CD4-positive, alpha-beta memory T cell (primary cell): Measurements from ENCODE around the gene ADAT2. TPM values are rescaled to one million over a fixed set of nuclear protein-coding genes. Genes with fewer than 3 reads are reported as not detected.
A peak's percentile ranks its signal among the peaks of the same experiment; 100 is the strongest.
"Not testable (repeated sequence)": the region's sequence is repeated elsewhere in the genome, so short reads cannot be mapped to it uniquely, and the experiment has no call there.

Experiments
- CTCF ChIA-PET: fragments of 350-600 bp; sonication (Branson Sonifier 250); formaldehyde crosslinking; loops from one replicate; lab custom pipeline; 2021; ENCODE audit warnings: inconsistent platforms; ENCODE audit not compliant: partially characterized antibody; lab: Charles Lee
- POLR2A ChIA-PET: fragments of 350-600 bp; sonication (Branson Sonifier 250); formaldehyde crosslinking; loops from one replicate; lab custom pipeline; 2021; ENCODE audit not compliant: partially characterized antibody; lab: Charles Lee
- DNase-seq, 5 donors: peaks; one replicate each; pipeline versions ENCODE4 v3.0.0 to v3.0.0-alpha.2; 2020 to 2022; ENCODE audit warnings: mixed read lengths in 1 of 5
- H3K27ac ChIP-seq: one replicate; pipeline ENCODE4 v1.7.0; 2013; ENCODE audit warnings: low read depth, low read length
- H3K27me3 ChIP-seq: 2 replicates; pipeline ENCODE4 v1.7.0; 2013; ENCODE audit warnings: mild to moderate bottlenecking, low read length, moderate library complexity; ENCODE audit not compliant: insufficient read depth
- H3K36me3 ChIP-seq: 2 replicates; pipeline ENCODE4 v1.7.0; 2013; ENCODE audit warnings: mild to moderate bottlenecking, low read length, moderate library complexity; ENCODE audit not compliant: insufficient read depth
- H3K4me1 ChIP-seq: 2 replicates; pipeline ENCODE4 v1.7.0; 2013; ENCODE audit warnings: mild to moderate bottlenecking, low read length, moderate library complexity; ENCODE audit not compliant: insufficient read depth
- H3K4me3 ChIP-seq, 2 donors: one replicate each; pipeline ENCODE4 v1.7.0; 2013; ENCODE audit warnings: low read length in 2 of 2, mild to moderate bottlenecking in 1 of 2
- H3K9me3 ChIP-seq, 2 donors: one replicate each; pipeline ENCODE4 v1.7.0; 2013; ENCODE audit warnings: low read length in 2 of 2, control low read depth in 1 of 2; ENCODE audit not compliant: control insufficient read depth in 1 of 2
- H3K27ac Mint-ChIP-seq, 7 donors: one replicate each; pipeline ENCODE4 v1.8.0; 2020 to 2021; ENCODE audit warnings: mixed read lengths in 7 of 7, mild to moderate bottlenecking in 6 of 7, inconsistent platforms in 3 of 7, moderate library complexity in 3 of 7
- H3K27me3 Mint-ChIP-seq, 2 donors: one replicate each; pipeline ENCODE4 v1.8.0; 2020 to 2021; ENCODE audit warnings: mixed read lengths in 2 of 2
- H3K36me3 Mint-ChIP-seq, 2 donors: one replicate each; pipeline ENCODE4 v1.8.0; 2020 to 2021; ENCODE audit warnings: mixed read lengths in 2 of 2, inconsistent platforms in 1 of 2, mild to moderate bottlenecking in 1 of 2
- H3K4me1 Mint-ChIP-seq, 4 donors: one replicate each; pipeline ENCODE4 v1.8.0; 2020 to 2021; ENCODE audit warnings: mixed read lengths in 4 of 4, mild to moderate bottlenecking in 1 of 4
- H3K4me3 Mint-ChIP-seq, 8 donors: one replicate each; pipeline ENCODE4 v1.8.0; 2020 to 2021; ENCODE audit warnings: mixed read lengths in 8 of 8, mild to moderate bottlenecking in 7 of 8, moderate library complexity in 6 of 8, inconsistent platforms in 3 of 8
- H3K9me3 Mint-ChIP-seq, 8 donors: one replicate each; pipeline ENCODE4 v1.8.0; 2020 to 2021; ENCODE audit warnings: mixed read lengths in 8 of 8, mild to moderate bottlenecking in 5 of 8, inconsistent platforms in 3 of 8, moderate library complexity in 1 of 8
- intact Hi-C: fragments of 100-400 bp; cut with micrococcal nuclease; formaldehyde crosslinking; loops from one replicate; pipeline ENCODE4 v1.15.1; 2023
- polyA plus RNA-seq, 2 donors: library from polyadenylated mRNA; unstranded; fragments of 300-500 nt; fragmentation: Illumina TruSeq; gene quantifications; one replicate each; pipeline ENCODE4 v1.2.3, GENCODE V29; 2021
- total RNA-seq, 2 experiments: library from RNA; stranded (reverse); gene quantifications; one replicate each; pipeline ENCODE4 v1.2.3, GENCODE V29; 2021

Gene ADAT2
- total and polyA plus RNA-seq, 4 experiments from 2014 or later: 0.31 to 11.2 (median 6.0) TPM

DNA sequence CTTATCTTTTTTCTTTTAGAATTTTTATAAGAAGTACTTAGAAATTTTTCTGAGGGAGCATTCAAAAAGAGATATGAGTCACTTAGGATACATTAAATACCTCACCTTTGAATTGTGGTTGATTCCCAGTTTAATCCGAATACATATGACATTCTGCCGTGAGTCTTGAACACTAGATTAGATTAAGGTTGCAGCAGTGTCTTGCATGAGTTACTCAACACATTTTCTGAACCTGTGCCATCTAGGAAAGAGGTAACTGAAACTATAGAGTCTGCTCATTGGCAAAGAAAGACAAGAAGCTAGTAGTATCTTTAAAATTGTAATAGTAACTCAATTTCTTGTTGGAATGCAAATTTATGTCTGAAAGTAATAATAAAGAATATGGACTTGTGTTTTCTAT, 15.1 kb upstream of the ADAT2 start:
- Mint-ChIP-seq H3K9me3 (no peaks in the 10 kb centered on the region), H3K4me3 (no peak overlapping the region), H3K27me3 (no peaks in the 10 kb centered on the region), H3K27ac (no peak overlapping the region), H3K4me1 (peaks cover 0 to 7% (median 6%) of the 10 kb centered on the region in 4 donors), H3K36me3 (peaks cover 50 to 54% of the 10 kb centered on the region in 2 donors)
- CTCF ChIA-PET: no interaction called here
- Histone ChIP-seq H3K36me3 (peaks cover 6% of the 10 kb centered on the region), H3K4me1 (no peaks in the 10 kb centered on the region), H3K27ac (no peak overlapping the region), H3K4me3 (no peak overlapping the region), H3K9me3 (no peaks in the 10 kb centered on the region), H3K27me3 (no peaks in the 10 kb centered on the region)
- intact Hi-C loops: no loop called here
- DNase-seq: no peak
- POLR2A ChIA-PET: no interaction called here

DNA sequence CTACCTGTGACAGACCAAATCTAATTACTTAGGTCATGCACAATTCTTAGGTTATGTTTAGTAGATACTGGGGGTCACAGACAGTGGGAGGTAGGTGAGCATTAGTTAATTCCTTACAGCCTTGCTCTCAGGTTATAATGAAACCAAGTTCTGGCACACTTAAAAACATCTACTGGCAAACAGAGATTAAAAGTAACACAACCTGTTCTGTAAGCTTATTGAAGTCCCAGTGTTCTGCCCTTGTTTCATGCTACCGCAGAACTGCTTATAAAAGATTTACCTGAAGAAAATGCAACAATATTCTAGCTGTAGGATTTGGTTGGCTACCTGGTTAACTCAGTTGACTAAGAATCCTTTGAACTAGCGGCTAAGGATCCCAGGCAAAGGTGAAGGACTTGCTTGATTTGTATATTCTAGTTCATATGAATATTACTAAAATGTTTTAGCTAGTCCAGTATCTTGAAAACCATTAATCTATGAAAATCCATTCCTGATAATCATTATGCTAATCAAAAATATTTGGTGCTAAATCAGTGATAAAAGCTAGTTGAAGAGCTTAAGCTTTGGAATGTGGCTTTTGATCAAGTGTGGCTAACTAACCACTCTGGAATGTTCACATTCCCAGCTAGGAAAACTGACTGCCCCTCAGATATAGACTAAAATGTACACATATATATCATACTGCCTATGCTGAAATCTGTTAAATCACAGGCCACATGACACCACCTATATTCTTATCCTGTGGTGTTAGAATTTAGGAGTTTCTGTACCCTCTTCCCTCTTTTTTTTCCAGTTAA, 7.3 kb upstream of the ADAT2 start:
- intact Hi-C loops: no loop called here
- Mint-ChIP-seq H3K4me3 (no peak overlapping the region), H3K27me3 (no peaks in the 10 kb centered on the region), H3K9me3 (no peaks in the 10 kb centered on the region), H3K4me1 (peaks cover 18 to 31% (median 25%) of the 10 kb centered on the region in 4 donors), H3K36me3 (peaks cover 28 to 29% of the 10 kb centered on the region in 2 donors), H3K27ac (no peak overlapping the region)
- ChIA-PET POLR2A (no interaction called here), CTCF (interaction anchor here (1.0 kb wide), 1 partner anchor 35 kb away, joined by 3 read pairs; no protein-coding TSS in a partner anchor)
- no peaks in the 10 kb centered on the region for H3K4me1 ChIP-seq
- H3K4me3 ChIP-seq: no peak overlapping the region
- DNase-seq: no peak
- H3K36me3 ChIP-seq: no peaks in the 10 kb centered on the region
- no peaks in the 10 kb centered on the region for H3K9me3 ChIP-seq
- no peaks in the 10 kb centered on the region for H3K27me3 ChIP-seq
- no peak overlapping the region for H3K27ac ChIP-seq

DNA sequence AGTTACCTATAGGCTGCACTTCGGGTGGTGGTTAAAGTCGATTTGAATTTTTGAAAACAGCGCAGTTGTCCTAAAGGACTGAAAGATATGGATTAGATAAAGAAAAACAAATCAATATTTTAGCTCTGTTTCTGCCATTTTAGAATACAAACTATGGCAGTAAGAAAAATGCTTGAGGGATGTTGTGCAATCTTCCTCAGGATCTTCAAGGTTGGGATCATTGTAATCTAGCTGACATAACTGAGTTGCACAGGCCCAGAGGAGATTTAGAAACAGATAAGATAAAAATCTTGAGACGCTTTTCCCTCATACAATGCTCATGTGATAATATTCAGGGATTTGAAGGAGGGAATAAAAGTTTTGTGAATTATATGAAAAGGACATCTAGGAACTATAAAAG, 1.0 kb upstream of the ADAT2 start:
- DNase-seq: no peak

DNA sequence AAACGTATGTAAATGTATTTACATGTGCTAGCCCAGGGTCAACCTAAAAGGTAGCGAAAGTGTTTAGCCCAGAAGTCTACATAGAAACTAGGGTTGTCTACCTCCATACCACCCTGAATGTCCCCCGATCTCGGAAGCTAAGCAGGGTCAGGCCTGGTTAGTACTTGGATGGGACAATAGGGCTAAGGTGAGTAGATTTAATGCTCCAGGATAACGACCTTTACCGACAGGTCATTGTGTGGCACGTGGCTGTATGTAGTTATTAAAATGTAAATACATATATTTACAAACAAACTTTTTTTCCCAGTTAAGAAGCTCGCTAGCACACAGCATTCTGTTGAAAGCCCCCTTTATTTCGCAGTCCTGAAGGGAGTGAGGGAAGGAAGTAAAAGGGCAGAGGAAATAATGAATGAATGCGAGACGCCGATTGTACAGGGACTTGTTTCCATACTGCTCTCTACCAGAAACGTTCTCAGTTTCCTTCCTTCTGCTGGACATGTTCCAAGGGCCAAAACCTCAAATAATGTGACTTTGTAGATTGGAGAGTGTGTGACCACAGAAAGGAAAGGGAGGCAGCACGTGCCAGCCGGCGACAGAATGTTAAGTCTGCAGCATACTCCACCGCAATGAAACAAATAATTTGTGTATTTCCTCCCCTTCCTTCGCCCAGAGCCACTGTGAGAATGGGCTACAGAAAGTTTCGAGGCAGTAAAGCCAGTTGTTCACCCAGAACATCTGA, 612 bp downstream of the ADAT2 start:
- Histone ChIP-seq H3K27ac (peak overlapping the region; percentile 67), H3K27me3 (no peaks in the 10 kb centered on the region), H3K4me3 (peak overlapping the region; percentile 95 to 99), H3K36me3 (no peaks in the 10 kb centered on the region), H3K9me3 (no peaks in the 10 kb centered on the region), H3K4me1 (peaks cover 28% of the 10 kb centered on the region)
- CTCF ChIA-PET: interaction anchor here (0.9 to 2.1 kb wide), 6 partner anchors 22 to 1302 kb away, joined by 3 to 9 read pairs (median 5); partner anchors contain the start of gene FUCA2
- peak; percentile 24 to 63 (median 43) for DNase-seq
- intact Hi-C loops: loop anchor here (1.0 to 2.0 kb wide), 6 partner anchors 61 to 1303 kb away; partner anchors contain the start of genes FUCA2, LTV1, NMBR and SF3B5
- Mint-ChIP-seq H3K36me3 (peaks cover 6 to 17% of the 10 kb centered on the region in 2 donors), H3K9me3 (peaks cover 0 to 1% (median 0%) of the 10 kb centered on the region in 8 donors), H3K4me1 (peaks cover 24 to 47% (median 32%) of the 10 kb centered on the region in 4 donors), H3K4me3 (peak overlapping the region; percentile 94 to 100 (median 98)), H3K27ac (peak overlapping the region; percentile 86 to 99 (median 97)), H3K27me3 (no peaks in the 10 kb centered on the region)
- POLR2A ChIA-PET: interaction anchor here (0.7 to 2.3 kb wide), 24 partner anchors 8 to 1302 kb away, joined by 3 to 21 read pairs (median 4); partner anchors contain the start of genes FUCA2, LTV1, NMBR and SF3B5

More for the DNA sequence above, 1.0 kb upstream of the ADAT2 start:
- no peaks in the 10 kb centered on the region for H3K9me3 ChIP-seq
- ChIA-PET CTCF (interaction anchor here (2.1 kb wide), 1 partner anchor 60 kb away, joined by 6 read pairs; the partner anchor contains the start of gene FUCA2), POLR2A (interaction anchor here (1.4 kb wide), 1 partner anchor 59 kb away, joined by 4 read pairs; no protein-coding TSS in a partner anchor)
- Mint-ChIP-seq H3K9me3 (peaks cover 0 to 1% (median 0%) of the 10 kb centered on the region in 8 donors), H3K4me3 (peak overlapping the region; percentile 94 to 100 (median 98)), H3K27ac (peak overlapping the region; percentile 86 to 99 (median 97)), H3K4me1 (peaks cover 28 to 53% (median 40%) of the 10 kb centered on the region in 4 donors), H3K36me3 (peaks cover 11 to 17% of the 10 kb centered on the region in 2 donors), H3K27me3 (no peaks in the 10 kb centered on the region)
- no peaks in the 10 kb centered on the region for H3K27me3 ChIP-seq
- peaks cover 28% of the 10 kb centered on the region for H3K4me1 ChIP-seq
- peak overlapping the region; percentile 67 for H3K27ac ChIP-seq
- intact Hi-C loops: loop anchor here (2.0 kb wide), 2 partner anchors 59 to 85 kb away; partner anchors contain the start of gene FUCA2
- H3K4me3 ChIP-seq: peak overlapping the region; percentile 95 to 99
- H3K36me3 ChIP-seq: no peaks in the 10 kb centered on the region

DNA sequence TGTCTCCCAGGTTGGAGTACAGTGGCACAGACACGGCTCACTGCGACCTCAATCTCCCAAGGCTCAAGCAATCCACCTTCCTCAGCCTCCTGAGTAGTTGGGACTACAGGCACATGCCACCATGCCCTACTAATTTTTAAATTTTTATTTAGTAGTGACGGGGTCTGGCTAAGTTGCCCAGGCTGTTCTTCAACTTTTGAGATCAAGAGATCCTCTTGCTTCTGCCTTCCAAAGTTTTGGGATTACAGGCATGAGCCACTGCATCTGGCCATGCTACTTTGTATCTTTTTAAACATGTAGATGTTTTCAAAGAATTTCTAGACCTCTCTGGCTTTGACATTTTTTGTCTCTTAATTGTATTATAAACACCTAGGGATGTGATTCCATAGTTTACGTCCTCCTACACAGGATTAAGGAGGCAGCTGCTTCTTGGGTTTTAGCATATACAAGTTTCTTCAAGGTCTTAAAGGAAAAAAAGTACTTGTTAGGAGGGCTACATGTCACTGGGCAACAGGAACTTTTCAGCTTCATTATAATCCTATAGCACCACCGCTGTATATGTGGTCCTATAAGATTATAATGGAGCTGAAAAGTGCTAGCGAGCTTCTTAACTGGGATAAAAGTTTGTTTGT, 1.3 kb downstream of the ADAT2 start:
- peaks cover 0 to 1% (median 0%) of the 10 kb centered on the region in 8 donors for H3K9me3 Mint-ChIP-seq
- no peak for DNase-seq
- Histone ChIP-seq H3K9me3 (no peaks in the 10 kb centered on the region), H3K36me3 (no peaks in the 10 kb centered on the region), H3K27me3 (no peaks in the 10 kb centered on the region), H3K27ac (peak overlapping the region; percentile 67), H3K4me1 (peaks cover 28% of the 10 kb centered on the region), H3K4me3 (peak overlapping the region; percentile 95 to 99)
- peak overlapping the region in 6 of 7 donors; percentile 42 to 99 (median 97) for H3K27ac Mint-ChIP-seq
- H3K4me1 Mint-ChIP-seq: peaks cover 17 to 40% (median 29%) of the 10 kb centered on the region in 4 donors
- peak overlapping the region in 7 of 8 donors; percentile 94 to 100 (median 98) for H3K4me3 Mint-ChIP-seq
- intact Hi-C loops: no loop called here
- ChIA-PET POLR2A (interaction anchor here (1.0 to 2.3 kb wide), 6 partner anchors 56 to 606 kb away, joined by 3 to 21 read pairs (median 4); partner anchors contain the start of genes FUCA2 and LTV1), CTCF (interaction anchor here (0.9 to 1.9 kb wide), 3 partner anchors 22 to 757 kb away, joined by 3 to 9 read pairs (median 6); no protein-coding TSS in a partner anchor)
- H3K27me3 Mint-ChIP-seq: no peaks in the 10 kb centered on the region
- peaks cover 4 to 17% of the 10 kb centered on the region in 2 donors for H3K36me3 Mint-ChIP-seq

DNA sequence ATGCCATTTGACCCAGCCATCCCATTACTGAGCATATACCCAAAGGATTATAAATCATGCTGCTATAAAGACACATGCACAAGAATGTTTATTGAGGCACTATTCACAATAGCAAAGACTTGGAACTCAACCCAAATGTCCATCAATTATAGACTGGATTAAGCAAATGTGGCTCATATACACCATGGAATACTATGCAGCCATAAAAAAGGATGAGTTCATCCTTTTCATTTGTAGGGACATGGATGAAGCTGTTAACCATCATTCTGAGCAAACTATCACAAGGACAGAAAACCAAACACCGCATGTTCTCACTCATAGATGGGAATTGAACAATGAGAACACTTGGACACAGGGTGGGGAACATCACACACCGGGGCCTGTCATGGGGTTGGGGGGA, 2.6 kb downstream of the ADAT2 start:
- H3K27ac ChIP-seq, H3K9me3 Mint-ChIP-seq, H3K9me3 ChIP-seq, DNase-seq, H3K36me3 ChIP-seq, H3K27me3 ChIP-seq, intact Hi-C loops, H3K4me3 ChIP-seq, H3K27ac Mint-ChIP-seq, H3K27me3 Mint-ChIP-seq, POLR2A ChIA-PET: not testable (repeated sequence)
- CTCF ChIA-PET: interaction anchor here (1.6 kb wide), 1 partner anchor 21 kb away, joined by 3 read pairs; no protein-coding TSS in a partner anchor
- H3K4me1 ChIP-seq: peaks cover 28% of the 10 kb centered on the region
- Mint-ChIP-seq H3K4me3 (peak overlapping the region in 1 of 8 donors; percentile 3), H3K4me1 (peaks cover 13 to 33% (median 23%) of the 10 kb centered on the region in 4 donors), H3K36me3 (peaks cover 10 to 12% of the 10 kb centered on the region in 2 donors)
